HEK293 (cell line): ENCODE results near the gene CIB1.
A peak's percentile ranks its signal among the peaks of the same experiment; 100 is the strongest.

Experiments
- CTCF ChIP-seq: fragments of 450-650 bp; formaldehyde crosslinking; IDR thresholded peaks from 2 replicates; pipeline ENCODE4 v1.5.1; 2016; ENCODE audit warnings: missing biosample characterization, missing genetic modification characterization
- GLIS1 ChIP-seq: fragments of 450-650 bp; formaldehyde crosslinking; IDR thresholded peaks from 2 replicates; pipeline ENCODE4 v1.5.1; 2016; ENCODE audit warnings: missing biosample characterization, missing genetic modification characterization
- ZBTB1 ChIP-seq: fragments of 450-650 bp; formaldehyde crosslinking; IDR thresholded peaks from 2 replicates; pipeline ENCODE4 v1.5.1; 2016; ENCODE audit warnings: missing biosample characterization, missing genetic modification characterization
- ZBTB11 ChIP-seq: fragments of 450-650 bp; formaldehyde crosslinking; conservative IDR thresholded peaks from 2 replicates; pipeline ENCODE4 v1.5.1; 2016; ENCODE audit warnings: low read depth, missing biosample characterization, missing genetic modification characterization
- ZNF26 ChIP-seq: fragments of 450-650 bp; formaldehyde crosslinking; IDR thresholded peaks from 2 replicates; pipeline ENCODE4 v1.5.1; 2016; ENCODE audit warnings: missing biosample characterization, missing genetic modification characterization
- ZNF274 ChIP-seq, 2 experiments: fragments of 200-500 bp in 1 of 2; fragments of 450-650 bp in 1 of 2; sonication (Bioruptor generic) in 1 of 2; formaldehyde crosslinking in 1 of 2; IDR thresholded peaks; 2 replicates each; pipeline versions ENCODE4 v1.5.1 to v1.6.1; 2014 to 2016; ENCODE audit warnings: borderline replicate concordance in 1 of 2, inconsistent platforms in 1 of 2, low read length in 1 of 2, missing biosample characterization in 1 of 2, missing genetic modification characterization in 1 of 2
- ZNF423 ChIP-seq: fragments of 450-650 bp; formaldehyde crosslinking; IDR thresholded peaks from 2 replicates; pipeline ENCODE4 v1.5.1; 2016; ENCODE audit warnings: missing biosample characterization, missing genetic modification characterization
- ZNF501 ChIP-seq: fragments of 450-650 bp; formaldehyde crosslinking; IDR thresholded peaks from 2 replicates; pipeline ENCODE4 v1.5.1; 2016; ENCODE audit warnings: missing biosample characterization, missing genetic modification characterization
- ZNF510 ChIP-seq: fragments of 450-650 bp; formaldehyde crosslinking; IDR thresholded peaks from 2 replicates; pipeline ENCODE4 v1.5.1; 2018; ENCODE audit warnings: mild to moderate bottlenecking, missing genetic modification characterization, missing biosample characterization; ENCODE audit not compliant: insufficient replicate concordance
- ZNF747 ChIP-seq: fragments of 450-650 bp; formaldehyde crosslinking; IDR thresholded peaks from 2 replicates; pipeline ENCODE4 v1.5.1; 2016; ENCODE audit warnings: missing biosample characterization, missing genetic modification characterization
- ZNF785 ChIP-seq: fragments of 450-650 bp; formaldehyde crosslinking; IDR thresholded peaks from 2 replicates; pipeline ENCODE4 v1.5.1; 2016; ENCODE audit warnings: missing biosample characterization, missing genetic modification characterization
- TF ChIP-seq, protein P1 (sequence below): fragments of 450-650 bp; formaldehyde crosslinking; IDR thresholded peaks from 2 replicates; pipeline ENCODE4 v1.5.1; 2016; ENCODE audit warnings: missing biosample characterization, missing genetic modification characterization

DNA sequence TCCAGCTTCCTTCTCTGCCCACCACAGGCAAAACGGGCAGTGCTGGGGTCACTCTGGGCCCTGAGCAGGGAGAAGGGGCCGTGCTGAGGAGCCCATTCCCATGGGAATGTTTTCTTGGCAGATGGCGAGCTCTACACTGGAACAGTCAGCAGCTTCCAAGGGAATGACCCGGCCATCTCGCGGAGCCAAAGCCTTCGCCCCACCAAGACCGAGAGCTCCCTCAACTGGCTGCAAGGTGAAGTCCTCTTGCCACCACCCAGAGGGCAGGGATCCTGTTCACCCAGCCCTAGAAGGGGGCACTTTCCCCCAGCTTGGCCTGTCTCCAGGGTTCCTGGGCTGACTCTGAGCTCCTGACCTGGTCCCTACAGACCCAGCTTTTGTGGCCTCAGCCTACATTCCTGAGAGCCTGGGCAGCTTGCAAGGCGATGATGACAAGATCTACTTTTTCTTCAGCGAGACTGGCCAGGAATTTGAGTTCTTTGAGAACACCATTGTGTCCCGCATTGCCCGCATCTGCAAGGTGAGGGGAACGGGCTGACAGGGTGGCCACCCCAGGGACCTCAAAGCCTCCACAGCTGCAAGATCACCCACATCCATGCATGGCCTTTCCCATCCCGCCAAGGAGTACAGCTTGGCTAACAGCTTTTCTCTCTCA, 12.4 kb downstream of the CIB1 start:
- no peak for TF ChIP-seq ZNF26 (tag by site-specific recombination)
- TF ChIP-seq CTCF (tag by site-specific recombination) = peak; percentile 75
- no peak for TF ChIP-seq ZNF423 (tag by site-specific recombination)
- no peak for TF ChIP-seq ZNF501 (tag by site-specific recombination)
- TF ChIP-seq, protein P1, sequence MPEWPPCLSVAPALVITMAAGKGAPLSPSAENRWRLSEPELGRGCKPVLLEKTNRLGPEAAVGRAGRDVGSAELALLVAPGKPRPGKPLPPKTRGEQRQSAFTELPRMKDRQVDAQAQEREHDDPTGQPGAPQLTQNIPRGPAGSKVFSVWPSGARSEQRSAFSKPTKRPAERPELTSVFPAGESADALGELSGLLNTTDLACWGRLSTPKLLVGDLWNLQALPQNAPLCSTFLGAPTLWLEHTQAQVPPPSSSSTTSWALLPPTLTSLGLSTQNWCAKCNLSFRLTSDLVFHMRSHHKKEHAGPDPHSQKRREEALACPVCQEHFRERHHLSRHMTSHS = no peak
- no peak for TF ChIP-seq ZNF785
- TF ChIP-seq ZNF510 (tag by site-specific recombination) = no peak
- TF ChIP-seq ZNF747 (tag by site-specific recombination) = no peak
- TF ChIP-seq ZBTB1 = no peak
- TF ChIP-seq GLIS1 (tag by site-specific recombination) = no peak
- TF ChIP-seq ZNF274 (IDR thresholded peaks at IDR 0.05; ENCODE audit: low read length) = no peak
- TF ChIP-seq ZNF274 (tag by site-specific recombination; IDR thresholded peaks at IDR 0.05; ENCODE audit: borderline replicate concordance) = no peak
- TF ChIP-seq ZBTB11 = no peak
